Lower leg skin (tissue), 4 donors: Measurements from ENCODE around the gene GPRC5D. TPM values are rescaled to one million over a fixed set of nuclear protein-coding genes. Genes with fewer than 3 reads are reported as not detected.

Experiments
- DNase-seq, 2 donors: peaks; one replicate each; pipeline ENCODE4 v3.0.0-alpha.2; 2019; ENCODE audit warnings: low spot score in 2 of 2
- H3K4me3 ChIP-seq: fragments of 200-600 bp; sonication (generic); 2 replicates; pipeline ENCODE4 v1.5.1; 2017; ENCODE audit warnings: mild to moderate bottlenecking, low read depth; ENCODE audit not compliant: poor library complexity, severe bottlenecking
- POLR2A ChIP-seq, 2 donors: fragments of 450-650 bp; IDR thresholded peaks; one replicate each; pipeline ENCODE4 v1.6.1; 2016 to 2017; ENCODE audit warnings: antibody characterized with exemption in 2 of 2, mild to moderate bottlenecking in 1 of 2, moderate library complexity in 1 of 2
- WGBS, 2 donors: methylation state at CpG; one replicate each; pipeline ENCODE4 v1.1.5; 2018; 5-methylcytosine and 5-hydroxymethylcytosine counted together
- intact Hi-C: fragments of 100-400 bp; cut with DNase I; formaldehyde crosslinking; loops from one replicate; pipeline ENCODE4 v1.15.0; 2023; ENCODE audit warnings: low total_unique reads
- microRNA counts, 2 donors: library from miRNA; unstranded; fragments of <30 nt; microRNA quantifications; one replicate each; lab custom pipeline; 2016
- total RNA-seq, 4 donors: library from RNA; depleted of rRNA; stranded (reverse); fragments of >200 nt; gene quantifications; one replicate each; pipeline ENCODE4 v1.1.0, GENCODE V29; 2016
- TF ChIP-seq, protein P1 (sequence below), 3 donors: fragments of 450-650 bp; IDR thresholded peaks; one replicate each; pipeline ENCODE4 v1.5.1; 2016; ENCODE audit warnings: antibody characterized with exemption in 3 of 3, mild to moderate bottlenecking in 3 of 3, moderate library complexity in 2 of 3

The GPRC5D gene
- total RNA-seq, 4 donors from 2014 or later: 27.9 to 51.1 TPM; not detected in 2

DNA sequence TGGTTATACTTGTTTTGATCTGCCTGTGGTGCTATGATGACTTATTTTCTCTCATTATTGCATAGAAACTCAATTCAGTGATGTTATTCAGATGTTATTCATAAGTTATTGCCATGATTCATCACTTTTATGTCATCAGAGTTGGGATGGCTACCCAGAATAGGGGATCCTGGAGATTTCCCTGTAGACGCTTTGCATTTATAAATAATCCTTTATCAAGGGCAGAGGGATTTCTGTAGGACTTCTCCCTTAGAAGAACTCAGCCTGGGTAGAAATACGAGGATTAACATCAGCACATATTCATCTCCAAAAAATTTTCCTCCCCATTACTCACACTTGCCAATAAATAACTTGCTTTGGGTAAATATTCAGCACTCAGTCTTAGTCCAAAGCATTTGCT, 55.7 kb downstream of the GPRC5D start:
- no peak overlapping the region for H3K4me3 ChIP-seq
- WGBS, 2 donors: 40 to 44% methylated on average over 2 of the region's 2 CpGs
- intact Hi-C loops: no loop called here
- no peak for DNase-seq
- no peak for TF ChIP-seq POLR2A (IDR thresholded peaks at IDR 0.05)
- TF ChIP-seq, protein P1, sequence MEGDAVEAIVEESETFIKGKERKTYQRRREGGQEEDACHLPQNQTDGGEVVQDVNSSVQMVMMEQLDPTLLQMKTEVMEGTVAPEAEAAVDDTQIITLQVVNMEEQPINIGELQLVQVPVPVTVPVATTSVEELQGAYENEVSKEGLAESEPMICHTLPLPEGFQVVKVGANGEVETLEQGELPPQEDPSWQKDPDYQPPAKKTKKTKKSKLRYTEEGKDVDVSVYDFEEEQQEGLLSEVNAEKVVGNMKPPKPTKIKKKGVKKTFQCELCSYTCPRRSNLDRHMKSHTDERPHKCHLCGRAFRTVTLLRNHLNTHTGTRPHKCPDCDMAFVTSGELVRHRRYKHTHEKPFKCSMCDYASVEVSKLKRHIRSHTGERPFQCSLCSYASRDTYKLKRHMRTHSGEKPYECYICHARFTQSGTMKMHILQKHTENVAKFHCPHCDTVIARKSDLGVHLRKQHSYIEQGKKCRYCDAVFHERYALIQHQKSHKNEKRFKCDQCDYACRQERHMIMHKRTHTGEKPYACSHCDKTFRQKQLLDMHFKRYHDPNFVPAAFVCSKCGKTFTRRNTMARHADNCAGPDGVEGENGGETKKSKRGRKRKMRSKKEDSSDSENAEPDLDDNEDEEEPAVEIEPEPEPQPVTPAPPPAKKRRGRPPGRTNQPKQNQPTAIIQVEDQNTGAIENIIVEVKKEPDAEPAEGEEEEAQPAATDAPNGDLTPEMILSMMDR (IDR thresholded peaks at IDR 0.05): no peak

DNA sequence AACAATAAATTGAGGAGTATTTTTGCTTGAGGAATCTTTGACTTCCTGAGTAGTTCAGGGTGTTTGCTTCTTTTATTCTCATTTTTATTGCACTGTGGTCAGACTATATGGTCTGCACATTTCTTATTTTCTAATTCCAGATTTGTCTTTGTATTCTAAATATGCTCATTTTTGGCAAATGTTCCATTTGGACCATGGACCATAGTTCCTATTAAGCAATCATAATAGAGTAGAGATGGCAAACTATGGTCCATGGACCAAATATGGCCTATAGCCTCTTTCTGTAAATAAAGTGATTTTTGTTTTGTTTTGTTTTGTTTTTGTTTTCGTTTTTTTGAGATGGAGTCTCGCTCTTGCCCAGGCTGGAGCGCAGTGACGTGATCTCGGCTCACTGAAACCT, 58.5 kb downstream of the GPRC5D start:
- H3K4me3 ChIP-seq: no peak overlapping the region
- WGBS, 2 donors: 96% methylated on average over 5 of the region's 5 CpGs
- no peak for TF ChIP-seq POLR2A (IDR thresholded peaks at IDR 0.05)
- TF ChIP-seq, protein P1 (IDR thresholded peaks at IDR 0.05): no peak
- no peak for DNase-seq
- intact Hi-C loops: no loop called here

DNA sequence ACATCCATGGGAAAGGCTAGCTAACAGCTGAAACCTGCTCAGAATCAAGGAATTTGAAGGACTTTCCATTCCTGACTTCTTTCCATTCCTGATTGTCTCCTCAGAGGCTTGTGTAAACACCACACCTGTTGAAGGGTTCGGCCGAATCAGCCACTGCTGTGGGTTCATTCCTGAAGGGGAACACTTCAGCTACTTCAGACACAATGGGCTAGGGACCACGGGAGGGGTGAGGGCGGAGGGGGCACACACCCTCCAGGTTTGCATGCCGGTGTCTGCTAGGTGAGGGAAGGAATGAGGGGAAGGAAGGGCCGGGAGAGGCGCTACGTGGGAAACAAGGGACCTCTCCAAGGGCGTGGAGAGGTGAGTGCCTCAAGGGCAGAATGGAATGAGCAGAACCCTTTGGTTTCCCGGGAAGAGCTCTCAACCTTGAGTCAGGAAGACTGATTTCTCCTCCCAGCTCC, 59.3 kb downstream of the GPRC5D start:
- intact Hi-C loops: no loop called here
- WGBS, 2 donors: 58 to 62% methylated on average over 10 of the region's 10 CpGs
- no peak overlapping the region for H3K4me3 ChIP-seq
- no peak for TF ChIP-seq POLR2A (IDR thresholded peaks at IDR 0.05)
- TF ChIP-seq, protein P1 (IDR thresholded peaks at IDR 0.05): no peak
- no peak for DNase-seq

DNA sequence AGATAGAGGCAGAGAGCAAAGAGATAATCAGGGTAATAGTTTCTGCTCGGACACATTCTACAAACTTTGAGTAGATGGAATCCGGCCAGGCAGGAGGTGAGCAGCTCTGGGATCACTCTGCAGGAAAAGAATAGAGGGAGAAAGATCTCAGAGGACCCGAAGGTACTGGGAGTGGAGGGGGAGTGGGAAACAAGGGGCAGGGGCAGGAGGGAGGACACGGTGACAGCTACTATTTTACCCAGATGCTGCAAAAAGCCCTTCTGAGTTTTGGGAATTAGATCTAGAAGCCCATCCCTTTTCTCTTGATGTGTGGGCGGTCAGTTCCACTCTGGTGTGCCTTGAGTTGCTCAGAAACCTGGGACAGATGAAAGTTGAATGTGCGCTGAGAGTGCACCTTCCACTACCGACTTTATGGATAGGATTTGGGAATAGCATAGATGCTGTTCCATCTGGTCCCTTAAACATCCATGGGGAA, 60.1 kb downstream of the GPRC5D start:
- H3K4me3 ChIP-seq: no peak overlapping the region
- TF ChIP-seq POLR2A (IDR thresholded peaks at IDR 0.05): no peak
- TF ChIP-seq, protein P1 (IDR thresholded peaks at IDR 0.05): no peak
- DNase-seq: no peak
- intact Hi-C loops: no loop called here
- WGBS, 2 donors: 34 to 41% methylated on average over 7 of the region's 7 CpGs

DNA sequence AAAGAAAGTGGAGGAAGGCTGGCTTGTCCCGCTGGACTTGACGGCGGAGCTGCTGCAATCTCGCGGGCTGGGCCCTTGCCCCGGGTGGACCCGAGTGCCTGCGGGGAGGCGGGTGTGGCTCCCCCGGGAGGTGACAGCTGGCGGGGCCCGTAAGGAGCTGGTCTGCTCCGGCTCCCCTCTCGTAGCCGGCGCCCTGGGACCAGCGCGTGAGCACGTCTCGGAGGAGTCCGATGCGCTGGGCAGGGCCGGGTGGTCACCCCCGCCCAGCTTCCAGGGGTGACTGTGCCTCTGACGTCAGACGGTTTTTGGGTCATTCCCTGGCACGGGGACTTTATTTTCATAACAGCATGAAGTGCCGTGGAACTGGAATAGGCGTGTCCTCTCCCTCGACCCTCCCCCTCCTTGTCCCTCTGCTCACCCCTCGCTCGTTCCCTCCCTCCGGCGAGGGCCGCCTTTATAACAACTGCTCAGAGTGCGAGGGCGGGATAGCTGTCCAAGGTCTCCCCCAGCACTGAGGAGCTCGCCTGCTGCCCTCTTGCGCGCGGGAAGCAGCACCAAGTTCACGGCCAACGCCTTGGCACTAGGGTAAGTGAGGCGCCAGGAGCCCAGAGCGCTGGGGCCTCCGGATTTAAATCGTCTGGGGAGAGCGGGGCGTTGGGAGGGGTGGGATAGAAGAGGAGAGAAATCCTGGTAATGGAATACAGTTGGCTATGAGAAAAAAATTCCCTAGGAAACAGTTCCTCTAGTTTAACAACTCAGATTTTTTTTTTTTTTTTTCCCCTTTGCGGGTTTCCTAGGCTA, 60.7 kb downstream of the GPRC5D start, which contains the start of gene GPRC5A:
Gene GPRC5A, plus strand, starts transcription at position 483 of the 801 bp plus-strand sequence. CDS start 16,688 bp downstream, outside the sequence.
- TF ChIP-seq, protein P1 (IDR thresholded peaks at IDR 0.05): no peak
- TF ChIP-seq POLR2A (IDR thresholded peaks at IDR 0.05): no peak
- DNase-seq: peak; percentile 86 to 97
- peak within 1 kb of the TSS; percentile 17 for H3K4me3 ChIP-seq
- 1% methylated on average over 41 to 50 of the region's 50 CpGs for WGBS, 2 donors
- intact Hi-C loops: no loop called here

MicroRNAs within 50 kb of the gene (microRNA counts, 767-probe panel; counts per million panel counts)
- 0 to 358 counts per million in 2 donors for microRNA hsa-miR-614 (lab: Ali Mortazavi, UCI)

Other genes starting within 250 kb of the GPRC5D start
- gene CDKN1B, start 234.8 kb downstream of the GPRC5D start, total RNA-seq: 100 to 1,000 TPM in 3 of 4 donors, 10 to 100 TPM in 1; 74.3 to 104 (median 101) TPM
- gene APOLD1, start 166.5 kb downstream of the GPRC5D start, total RNA-seq: 10 to 100 TPM; 26.1 to 89.7 (median 34.7) TPM
- 10 to 100 TPM; 38.7 to 59.8 (median 55.4) TPM for gene DDX47, start 138.8 kb downstream of the GPRC5D start, total RNA-seq
- 1 to 10 TPM; 2.1 to 9.4 (median 5.3) TPM for gene GPRC5A, start 60.6 kb downstream of the GPRC5D start, total RNA-seq
- 10 to 100 TPM; 34.1 to 41.5 (median 37.5) TPM for gene HEBP1, start 48.1 kb upstream of the GPRC5D start, total RNA-seq
- 10 to 100 TPM; 19.3 to 41.4 (median 25.6) TPM for gene FAM234B, start 92.2 kb upstream of the GPRC5D start, total RNA-seq
- gene GSG1, start 151.5 kb upstream of the GPRC5D start, total RNA-seq: not detected
- 100 to 1,000 TPM; 237 to 838 (median 402) TPM for gene EMP1, start 244.6 kb upstream of the GPRC5D start, total RNA-seq